K562 (cell line): ENCODE results near the gene CD44. TPM values are rescaled to one million over a fixed set of nuclear protein-coding genes. Genes with fewer than 3 reads are reported as not detected.

Source experiments
- ATAC-seq: fragments of 200-7000 bp; cut with Tn5 transposase; 3 replicates; pipeline ENCODE4 v1.9.1; 2020; ENCODE audit warnings: moderate library complexity
- BruUV-seq: library from RNA; stranded (reverse); fragments of 400-500 nt; replicated peaks from 2 replicates; lab custom pipeline; 2021; lab: Mats Ljungman, UMichigan
- CTCF ChIA-PET: fragments of 300-600 bp; formaldehyde crosslinking; extraction: SDS; loops from one replicate; lab custom pipeline; 2021; ENCODE audit warnings: low intra/inter-chr PET ratio; lab: Yijun Ruan, JAX
- POLR2A ChIA-PET: fragments of 300-600, 350-650 bp; sonication (Branson Sonifier 250); formaldehyde crosslinking; extraction: SDS; loops from one replicate; lab custom pipeline; 2021; ENCODE audit warnings: antibody characterized with exemption, inconsistent platforms; lab: Yijun Ruan, JAX
- DNase-seq, 4 experiments: peaks; one replicate each; pipeline versions ENCODE4 v3.0.0 to v3.0.0-alpha.2; 2011 to 2018; ENCODE audit warnings: low spot score in 3 of 4, mixed read lengths in 3 of 4; ENCODE audit errors: extremely low read depth in 1 of 4
- FAIRE-seq: peaks from 2 replicates; lab custom pipeline; 2011; peaks lifted over from hg19 to GRCh38; lab: Jason Lieb, UNC
- H2AFZ ChIP-seq: 2 replicates; pipeline ENCODE4 v1.6.0; 2011; ENCODE audit warnings: low read depth, low read length, control low read depth, inconsistent platforms
- H3K27ac ChIP-seq: fragments of 200-600 bp; 3 replicates; pipeline ENCODE4 v1.8.0; 2011; ENCODE audit warnings: low read depth, mild to moderate bottlenecking, control low read depth, inconsistent platforms, low read length, moderate library complexity, mixed read lengths; ENCODE audit errors: extremely low read depth
- H3K27me3 ChIP-seq, 2 experiments: fragments of 300-600 bp in 1 of 2; 2 replicates in 1 of 2; 3 replicates in 1 of 2; pipeline versions ENCODE4 v1.6.0 to v1.8.0; 2011; ENCODE audit warnings: inconsistent platforms in 2 of 2, low read length in 2 of 2, mild to moderate bottlenecking in 1 of 2, mixed read lengths in 1 of 2, moderate library complexity in 1 of 2; ENCODE audit not compliant: control insufficient read depth in 2 of 2, insufficient read depth in 2 of 2
- H3K36me3 ChIP-seq: fragments of 300-600 bp; 3 replicates; pipeline ENCODE4 v1.8.0; 2011; ENCODE audit warnings: mild to moderate bottlenecking, low read length, inconsistent platforms; ENCODE audit not compliant: control insufficient read depth, insufficient read depth
- H3K4me1 ChIP-seq, 2 experiments: fragments of 200-600 bp in 1 of 2; replicated peaks in 1 of 2; 2 replicates in 1 of 2; 3 replicates in 1 of 2; pipeline versions ENCODE4 v1.5.1 to v1.8.0; 2011; ENCODE audit warnings: inconsistent platforms in 2 of 2, low read length in 2 of 2, mild to moderate bottlenecking in 1 of 2, mixed read lengths in 1 of 2, moderate library complexity in 1 of 2; ENCODE audit not compliant: control insufficient read depth in 2 of 2, insufficient read depth in 2 of 2
- H3K4me2 ChIP-seq: 2 replicates; pipeline ENCODE4 v1.6.1; 2011; ENCODE audit warnings: low read length, control low read depth, inconsistent platforms, mixed read lengths; ENCODE audit not compliant: insufficient read depth
- H3K4me3 ChIP-seq: fragments of 200-600 bp; sonication (generic), shearing (Covaris generic); 2 replicates; pipeline ENCODE4 v1.5.1; 2016; ENCODE audit warnings: control low read depth, inconsistent platforms
- H3K79me2 ChIP-seq: fragments of 200-600 bp; 3 replicates; pipeline ENCODE4 v1.8.0; 2011; ENCODE audit warnings: low read length, inconsistent platforms; ENCODE audit not compliant: control insufficient read depth, insufficient read depth
- H3K9ac ChIP-seq, 2 experiments: 2 replicates each; pipeline versions ENCODE4 v1.6.0 to v1.6.1; 2011; ENCODE audit warnings: low read depth in 2 of 2, low read length in 2 of 2, control low read depth in 1 of 2, inconsistent platforms in 1 of 2, mild to moderate bottlenecking in 1 of 2, mixed read lengths in 1 of 2; ENCODE audit not compliant: insufficient read depth in 1 of 2
- H3K9me1 ChIP-seq: one replicate; pipeline ENCODE4 v1.6.0; 2011; ENCODE audit warnings: inconsistent platforms, mild to moderate bottlenecking, low read length, moderate library complexity; ENCODE audit not compliant: control insufficient read depth, insufficient read depth
- H3K9me3 ChIP-seq: replicated peaks from 2 replicates; pipeline ENCODE4 v1.5.1; 2011; ENCODE audit warnings: low read depth, low read length, inconsistent platforms; ENCODE audit not compliant: control insufficient read depth, insufficient read depth
- H4K20me1 ChIP-seq: replicated peaks from 2 replicates; pipeline ENCODE4 v1.6.1; 2011; ENCODE audit warnings: low read length, inconsistent platforms, mixed read lengths; ENCODE audit not compliant: control insufficient read depth, insufficient read depth
- CTBP1 ChIP-seq: fragments of 450-650 bp; IDR thresholded peaks from 2 replicates; pipeline ENCODE4 v1.6.1; 2016; ENCODE audit warnings: borderline replicate concordance
- FOXJ2 ChIP-seq: fragments of 200-800 bp; sonication (Bioruptor generic); IDR thresholded peaks from 2 replicates; pipeline ENCODE4 v1.6.1; 2016; ENCODE audit warnings: missing genetic modification characterization, missing compliant biosample characterization
- FOXM1 ChIP-seq, 2 experiments: fragments of 450-650 bp in 1 of 2; sonication (generic) in 1 of 2; formaldehyde crosslinking in 1 of 2; IDR thresholded peaks; 2 replicates each; pipeline versions ENCODE4 v1.6.1 to v1.9.0; 2017 to 2022; ENCODE audit warnings: low read depth in 2 of 2, mild to moderate bottlenecking in 2 of 2, missing genetic modification reagents in 1 of 2, moderate library complexity in 1 of 2
- NONO ChIP-seq, 2 experiments: fragments of 200-400 bp in 1 of 2; fragments of 450-650 bp in 1 of 2; formaldehyde crosslinking in 1 of 2; IDR thresholded peaks; 2 replicates each; pipeline ENCODE4 v1.6.1; 2017; ENCODE audit warnings: low read depth in 2 of 2, mild to moderate bottlenecking in 2 of 2, moderate library complexity in 2 of 2, low read length in 1 of 2
- SMAD3 ChIP-seq: fragments of 450-650 bp; formaldehyde crosslinking; conservative IDR thresholded peaks from 2 replicates; pipeline ENCODE4 v1.4.0; 2020; ENCODE audit warnings: mild to moderate bottlenecking
- SNRNP70 ChIP-seq: fragments of 200-400 bp; formaldehyde crosslinking; optimal IDR thresholded peaks from 2 replicates; pipeline ENCODE3; 2017; ENCODE audit warnings: low read depth, low read length
- SRSF1 ChIP-seq: fragments of 200-400 bp; formaldehyde crosslinking; IDR thresholded peaks from 2 replicates; pipeline ENCODE4 v1.6.1; 2017; ENCODE audit warnings: mild to moderate bottlenecking, low read depth, low read length, moderate library complexity
- TBP ChIP-seq: optimal IDR thresholded peaks from 2 replicates; pipeline ENCODE3; 2011; ENCODE audit warnings: low read depth, low read length, improper control_type of control experiment
- ZBTB1 ChIP-seq: sonication (generic); formaldehyde crosslinking; IDR thresholded peaks from 2 replicates; pipeline ENCODE4 v1.8.1; 2023; ENCODE audit warnings: missing genetic modification reagents, low read depth, mild to moderate bottlenecking, borderline replicate concordance
- ZKSCAN8 ChIP-seq: fragments of 200-800 bp; sonication (Bioruptor generic); IDR thresholded peaks from 2 replicates; pipeline ENCODE4 v1.6.1; 2016; ENCODE audit warnings: missing genetic modification characterization, missing compliant biosample characterization
- WGBS: fragments of 100-300 bp; shearing (Covaris generic); methylation state at CpG from one replicate; pipeline ENCODE4 v1.1.6; 2016; ENCODE audit warnings: low coverage, mixed read lengths; ENCODE audit not compliant: insufficient coverage; ENCODE audit errors: missing lambda C conversion rate; 5-methylcytosine and 5-hydroxymethylcytosine counted together
- in situ Hi-C: fragments of 300-500 bp; cut with MboI; formaldehyde crosslinking; loops from 4 replicates; pipeline ENCODE4 v1.15.0; 2018; ENCODE audit warnings: inconsistent platforms, mixed read lengths
- intact Hi-C: fragments of 100-400 bp; cut with micrococcal nuclease; formaldehyde crosslinking; loops from 2 replicates; pipeline ENCODE4 v1.14.2; 2022
- polyA plus RNA-seq, 8 experiments: library from polyadenylated mRNA; depleted of rRNA in 4 of 8; stranded (reverse) in 5 of 8; unstranded in 3 of 8; fragments of >200 nt; fragmentation: Nextera tagmentation in 2 of 8; fragmentation: Illumina TruSeq in 1 of 8; extraction: Ambion mirVana in 2 of 8; extraction: Trizol in 1 of 8; gene quantifications; 2 replicates each; pipeline versions ENCODE4 v1.2.1 to v1.2.3, GENCODE V29; 2011 to 2014; ENCODE audit warnings: inconsistent platforms in 1 of 8, missing spikeins in 1 of 8
- total RNA-seq, 7 experiments: library from RNA; depleted of rRNA in 6 of 7; stranded (reverse); fragments of >200 nt in 6 of 7; fragmentation: Illumina TruSeq in 2 of 7; extraction: Trizol in 2 of 7; gene quantifications; 2 replicates each; pipeline versions ENCODE4 v1.2.1 to v1.2.3, GENCODE V29; 2011 to 2021; ENCODE audit warnings: low replicate concordance in 1 of 7
- TF ChIP-seq, protein P1 (sequence below): sonication (generic); formaldehyde crosslinking; IDR thresholded peaks from 2 replicates; pipeline ENCODE4 v1.8.0; 2022; ENCODE audit warnings: mild to moderate bottlenecking, missing genetic modification reagents

Gene CD44
- total and polyA plus RNA-seq, 9 of the 15 experiments (the other 6 are each of a cell fraction or from before 2014, with no cell fraction given) = 1.2 to 13.9 (median 3.0) TPM

DNA sequence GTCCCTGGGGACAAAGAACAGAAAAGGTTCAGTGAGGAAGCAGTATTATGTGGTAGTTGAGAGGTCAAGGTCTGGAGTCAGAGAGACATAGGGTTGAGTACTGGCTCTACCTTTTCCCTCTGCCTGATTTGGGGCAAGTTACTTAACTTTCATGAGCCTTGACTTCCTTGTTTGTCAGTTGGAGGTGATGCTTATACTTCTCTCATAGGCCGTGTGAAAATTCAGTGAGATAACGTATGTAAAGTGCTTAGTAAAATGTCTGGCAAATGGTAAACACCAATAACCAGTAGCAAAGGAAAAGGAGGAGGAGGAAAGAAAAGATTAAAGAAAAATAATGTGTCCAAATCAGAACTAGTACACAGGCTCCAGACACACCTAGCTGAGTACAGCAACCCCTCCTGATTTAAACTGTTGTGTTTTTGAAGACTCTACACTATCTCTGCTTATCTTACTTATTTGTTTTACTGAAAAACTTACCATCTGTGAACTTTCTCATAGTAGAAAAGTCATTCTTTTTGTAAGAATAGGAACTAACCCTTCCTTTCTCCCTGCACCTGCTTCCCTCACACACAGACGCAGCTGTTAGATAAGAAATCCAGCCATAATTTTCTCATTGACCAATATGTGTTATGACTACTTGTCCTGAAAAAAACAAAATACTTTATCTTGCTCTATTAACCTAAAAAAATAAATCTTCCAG lies 126.9 kb downstream of the CD44 start:
- Histone ChIP-seq H3K27ac (no peak overlapping the region), H3K4me3 (no peak overlapping the region), H4K20me1 (no peaks in the 10 kb centered on the region), H3K9me1 (no peaks in the 10 kb centered on the region), H2AFZ (no peak overlapping the region), H3K9me3 (no peaks in the 10 kb centered on the region), H3K9ac (no peak overlapping the region), H3K4me2 (no peak overlapping the region), H3K27me3 (0 out of 5 replicates have a peak, but pooled peaks cover 0 to 4% of the 10 kb centered on the region in 2 experiments), H3K79me2 (no peaks in the 10 kb centered on the region), H3K4me1 (no peaks in the 10 kb centered on the region), H3K36me3 (no peaks in the 10 kb centered on the region)
- 0% methylated on average over 3 of the region's 3 CpGs for WGBS
- no peak for FAIRE-seq
- DNase-seq = no peak
- intact Hi-C loops (no loop called here), in situ Hi-C loops (no loop called here)
- no TSS peak for BruUV-seq
- CTCF ChIA-PET = no interaction called here
- TF ChIP-seq SMAD3 (no peak), NONO (IDR thresholded peaks at IDR 0.05; ENCODE audit: low read depth in 2 of 2, low read length in 1 of 2) (no peak), ZKSCAN8 (CRISPR knock-in tag) (no peak), SRSF1 (no peak), CTBP1 (no peak), SNRNP70 (no peak), ZBTB1 (CRISPR knock-in tag) (no peak), TBP (no peak), FOXM1 (IDR thresholded peaks at IDR 0.05; ENCODE audit: low read depth) (no peak), FOXM1 (CRISPR knock-in tag; IDR thresholded peaks at IDR 0.05; ENCODE audit: low read depth) (no peak), FOXJ2 (tag) (no peak)
- TF ChIP-seq, protein P1, sequence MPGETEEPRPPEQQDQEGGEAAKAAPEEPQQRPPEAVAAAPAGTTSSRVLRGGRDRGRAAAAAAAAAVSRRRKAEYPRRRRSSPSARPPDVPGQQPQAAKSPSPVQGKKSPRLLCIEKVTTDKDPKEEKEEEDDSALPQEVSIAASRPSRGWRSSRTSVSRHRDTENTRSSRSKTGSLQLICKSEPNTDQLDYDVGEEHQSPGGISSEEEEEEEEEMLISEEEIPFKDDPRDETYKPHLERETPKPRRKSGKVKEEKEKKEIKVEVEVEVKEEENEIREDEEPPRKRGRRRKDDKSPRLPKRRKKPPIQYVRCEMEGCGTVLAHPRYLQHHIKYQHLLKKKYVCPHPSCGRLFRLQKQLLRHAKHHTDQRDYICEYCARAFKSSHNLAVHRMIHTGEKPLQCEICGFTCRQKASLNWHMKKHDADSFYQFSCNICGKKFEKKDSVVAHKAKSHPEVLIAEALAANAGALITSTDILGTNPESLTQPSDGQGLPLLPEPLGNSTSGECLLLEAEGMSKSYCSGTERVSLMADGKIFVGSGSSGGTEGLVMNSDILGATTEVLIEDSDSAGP (CRISPR knock-in tag) = no peak
- POLR2A ChIA-PET = no interaction called here
- no peak for ATAC-seq
